Skeletal muscle tissue (tissue), 4 donors: ENCODE data around the gene NOLC1. TPM values are rescaled to one million over a fixed set of nuclear protein-coding genes. Genes with fewer than 3 reads are reported as not detected.

Experiments used
- H3K27ac ChIP-seq: one replicate; pipeline ENCODE4 v1.7.0; 2013; ENCODE audit warnings: mild to moderate bottlenecking, low read depth, low read length, inconsistent platforms
- H3K27me3 ChIP-seq, 3 donors: one replicate each; pipeline ENCODE4 v1.7.0; 2013; ENCODE audit warnings: low read length in 3 of 3; ENCODE audit not compliant: control insufficient read depth in 3 of 3, insufficient read depth in 3 of 3
- H3K36me3 ChIP-seq, 3 donors: one replicate each; pipeline ENCODE4 v1.7.0; 2013; ENCODE audit warnings: low read length in 3 of 3; ENCODE audit not compliant: control insufficient read depth in 3 of 3, insufficient read depth in 3 of 3
- H3K4me1 ChIP-seq, 3 donors: one replicate each; pipeline ENCODE4 v1.7.0; 2013; ENCODE audit warnings: low read length in 3 of 3, mild to moderate bottlenecking in 3 of 3; ENCODE audit not compliant: control insufficient read depth in 3 of 3, insufficient read depth in 3 of 3
- H3K4me3 ChIP-seq, 3 donors: one replicate each; pipeline ENCODE4 v1.7.0; 2013; ENCODE audit warnings: low read length in 3 of 3
- H3K9ac ChIP-seq, 3 donors: one replicate each; pipeline ENCODE4 v1.7.0; 2013; ENCODE audit warnings: low read length in 3 of 3, mild to moderate bottlenecking in 3 of 3, moderate library complexity in 2 of 3, low read depth in 1 of 3
- H3K9me3 ChIP-seq, 3 donors: one replicate each; pipeline ENCODE4 v1.7.0; 2013; ENCODE audit warnings: low read length in 3 of 3; ENCODE audit not compliant: control insufficient read depth in 3 of 3
- total RNA-seq: library from RNA; depleted of rRNA; stranded (reverse); fragments of >200 nt; gene quantifications from one replicate; pipeline ENCODE4 v1.2.3, GENCODE V29; 2014
- donor health status: Osteomylitis.

NOLC1 gene
- total RNA-seq, 1 donor from 2014 or later = 26.6 TPM

- peak overlapping the region; percentile 8 for H3K27ac ChIP-seq
- H3K4me3 ChIP-seq = no peak overlapping the region
- no peaks in the 10 kb centered on the region for H3K27me3 ChIP-seq
- peaks cover 30 to 35% (median 35%) of the 10 kb centered on the region in 3 donors for H3K36me3 ChIP-seq
- H3K4me1 ChIP-seq = peaks cover 23 to 42% (median 26%) of the 10 kb centered on the region in 3 donors
- no peaks in the 10 kb centered on the region for H3K9me3 ChIP-seq
- peak overlapping the region in 2 of 3 donors; percentile 24 to 45 for H3K9ac ChIP-seq
Observed at GRCh38 chr10:102135956-102136526, 16.1 kb upstream of the NOLC1 start.

GRCh38 chr10:102139281-102140110 is 12.7 kb upstream of the NOLC1 start:
- H3K27ac ChIP-seq = no peak overlapping the region
- H3K4me3 ChIP-seq = no peak overlapping the region
- no peak overlapping the region for H3K9ac ChIP-seq
- peaks cover 10 to 22% (median 17%) of the 10 kb centered on the region in 3 donors for H3K4me1 ChIP-seq
- peaks cover 49 to 57% (median 52%) of the 10 kb centered on the region in 3 donors for H3K36me3 ChIP-seq
- H3K27me3 ChIP-seq = no peaks in the 10 kb centered on the region
- H3K9me3 ChIP-seq = no peaks in the 10 kb centered on the region

GRCh38 chr10:102140218-102140617 is 12.0 kb upstream of the NOLC1 start:
- no peaks in the 10 kb centered on the region for H3K9me3 ChIP-seq
- no peak overlapping the region for H3K27ac ChIP-seq
- H3K36me3 ChIP-seq = peaks cover 54 to 64% (median 58%) of the 10 kb centered on the region in 3 donors
- H3K9ac ChIP-seq = no peak overlapping the region
- H3K4me3 ChIP-seq = no peak overlapping the region
- no peaks in the 10 kb centered on the region for H3K27me3 ChIP-seq
- peaks cover 6 to 15% (median 11%) of the 10 kb centered on the region in 3 donors for H3K4me1 ChIP-seq

- Histone ChIP-seq H3K4me3 (no peak overlapping the region), H3K9ac (no peak overlapping the region), H3K9me3 (no peaks in the 10 kb centered on the region), H3K27ac (no peak overlapping the region), H3K4me1 (peaks cover 1 to 8% (median 5%) of the 10 kb centered on the region in 3 donors), H3K36me3 (peaks cover 54 to 64% (median 60%) of the 10 kb centered on the region in 3 donors), H3K27me3 (no peaks in the 10 kb centered on the region)
Observed at GRCh38 chr10:102140913-102141540, 11.2 kb upstream of the NOLC1 start.

- H3K27ac ChIP-seq = no peak overlapping the region
- no peak overlapping the region for H3K9ac ChIP-seq
- H3K36me3 ChIP-seq = peaks cover 54 to 66% (median 66%) of the 10 kb centered on the region in 3 donors
Observed at GRCh38 chr10:102141583-102142107, 10.5 kb upstream of the NOLC1 start.

GRCh38 chr10:102146971-102147428 is 5.2 kb upstream of the NOLC1 start:
- H3K36me3 ChIP-seq = peaks cover 34 to 52% (median 49%) of the 10 kb centered on the region in 3 donors
- H3K27ac ChIP-seq = no peak overlapping the region
- peaks cover 3 to 7% (median 6%) of the 10 kb centered on the region in 3 donors for H3K4me1 ChIP-seq

More at GRCh38 chr10:102141583-102142107, 10.5 kb upstream of the NOLC1 start:
- Histone ChIP-seq H3K4me1 (peaks cover 0 to 2% (median 1%) of the 10 kb centered on the region in 3 donors), H3K4me3 (no peak overlapping the region), H3K9me3 (no peaks in the 10 kb centered on the region), H3K27me3 (no peaks in the 10 kb centered on the region)

GRCh38 chr10:102147561-102147960 is 4.6 kb upstream of the NOLC1 start:
- Histone ChIP-seq H3K9me3 (no peaks in the 10 kb centered on the region), H3K36me3 (peaks cover 33 to 52% (median 49%) of the 10 kb centered on the region in 3 donors), H3K4me1 (peaks cover 4 to 10% (median 6%) of the 10 kb centered on the region in 3 donors), H3K9ac (no peak overlapping the region), H3K4me3 (no peak overlapping the region), H3K27me3 (no peaks in the 10 kb centered on the region), H3K27ac (no peak overlapping the region)

More at GRCh38 chr10:102146971-102147428, 5.2 kb upstream of the NOLC1 start:
- Histone ChIP-seq H3K4me3 (no peak overlapping the region), H3K27me3 (no peaks in the 10 kb centered on the region), H3K9ac (no peak overlapping the region), H3K9me3 (no peaks in the 10 kb centered on the region)

GRCh38 chr10:102148275-102148674 is 3.9 kb upstream of the NOLC1 start:
- H3K4me1 ChIP-seq = peaks cover 10 to 17% (median 11%) of the 10 kb centered on the region in 3 donors
- peaks cover 29 to 49% (median 47%) of the 10 kb centered on the region in 3 donors for H3K36me3 ChIP-seq
- H3K4me3 ChIP-seq = no peak overlapping the region
- no peak overlapping the region for H3K27ac ChIP-seq
- H3K27me3 ChIP-seq = no peaks in the 10 kb centered on the region
- no peaks in the 10 kb centered on the region for H3K9me3 ChIP-seq
- H3K9ac ChIP-seq = no peak overlapping the region

- peaks cover 23 to 39% (median 37%) of the 10 kb centered on the region in 3 donors for H3K36me3 ChIP-seq
- H3K9me3 ChIP-seq = no peaks in the 10 kb centered on the region
- H3K27me3 ChIP-seq = no peaks in the 10 kb centered on the region
- peak overlapping the region; percentile 63 to 95 (median 77) for H3K9ac ChIP-seq
- peak overlapping the region; percentile 95 to 98 (median 95) for H3K4me3 ChIP-seq
- H3K27ac ChIP-seq = peak overlapping the region; percentile 95
- peaks cover 12 to 24% (median 13%) of the 10 kb centered on the region in 3 donors for H3K4me1 ChIP-seq
Observed at GRCh38 chr10:102150970-102151773, 1.0 kb upstream of the NOLC1 start.
